GM21528 (cell line): ENCODE measurements around the gene SRI.
"Not testable (repeated sequence)": the region's sequence is repeated elsewhere in the genome, so short reads cannot be mapped to it uniquely, and the experiment has no call there.

Experiments
- ATAC-seq: cut with Tn5 transposase; IDR thresholded peaks from one replicate; pipeline ENCODE4 v1.9.1; 2021; ENCODE audit warnings: mild to moderate bottlenecking, moderate library complexity; ENCODE audit not compliant: unreplicated experiment, low FRiP score

The SRI gene, protein sequence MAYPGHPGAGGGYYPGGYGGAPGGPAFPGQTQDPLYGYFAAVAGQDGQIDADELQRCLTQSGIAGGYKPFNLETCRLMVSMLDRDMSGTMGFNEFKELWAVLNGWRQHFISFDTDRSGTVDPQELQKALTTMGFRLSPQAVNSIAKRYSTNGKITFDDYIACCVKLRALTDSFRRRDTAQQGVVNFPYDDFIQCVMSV

GRCh38 chr7:88219781-88220747, at the start of gene SRI:
SRI (minus strand) TSS chr7:88220038; CDS start chr7:88220026, 12 bp downstream.
- peak; percentile 73 for ATAC-seq

GRCh38 chr7:88269586-88269985, 49.7 kb upstream of the SRI start:
- no peak for ATAC-seq

GRCh38 chr7:88268858-88269257, 49.0 kb upstream of the SRI start:
- no peak for ATAC-seq

- no peak for ATAC-seq
Measured at GRCh38 chr7:88268051-88268450, 48.2 kb upstream of the SRI start.

- ATAC-seq = no peak
Measured at GRCh38 chr7:88267421-88267820, 47.6 kb upstream of the SRI start.

DNA sequence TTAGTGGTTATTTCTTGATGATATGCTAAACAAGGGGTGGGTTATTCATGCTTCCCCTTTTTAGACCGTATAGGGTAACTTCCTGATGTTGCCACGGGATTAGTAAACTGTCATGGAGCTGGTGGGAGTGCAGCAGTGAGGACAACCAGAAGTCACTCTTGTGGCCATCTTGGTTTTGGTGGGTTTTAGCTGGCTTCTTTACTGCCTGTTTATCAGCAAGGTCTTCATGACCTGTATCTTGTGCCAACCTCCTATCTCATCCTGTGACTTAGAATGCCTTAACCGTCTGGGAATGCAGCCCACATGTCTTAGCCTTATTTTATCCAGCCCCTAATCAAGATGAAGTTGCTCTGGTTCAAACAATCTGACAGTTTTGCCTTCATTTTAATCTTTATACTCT, 45.1 kb upstream of the SRI start:
- ATAC-seq = not testable (repeated sequence)

- ATAC-seq = no peak
Measured at GRCh38 chr7:88262562-88262961, 42.7 kb upstream of the SRI start.

DNA sequence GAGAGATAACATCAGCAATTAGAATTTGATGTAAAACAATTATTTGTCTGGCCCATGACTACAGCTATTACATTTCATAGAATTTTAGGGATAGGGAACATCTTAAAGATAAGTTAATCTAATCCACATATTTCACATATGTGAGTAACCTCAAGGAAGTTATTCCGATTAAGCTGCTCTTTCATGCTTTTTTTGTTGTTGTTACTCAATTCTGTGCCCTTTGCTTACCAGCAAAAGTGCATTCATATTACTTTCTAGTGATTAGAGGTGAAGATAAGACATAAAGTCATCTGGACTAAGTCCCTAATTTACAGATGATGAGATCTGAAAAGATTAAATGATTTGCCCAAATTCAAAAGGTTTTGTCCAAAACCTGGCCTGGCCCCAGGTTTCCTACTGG, 40.9 kb upstream of the SRI start:
- no peak for ATAC-seq

GRCh38 chr7:88259656-88260380, 40.0 kb upstream of the SRI start:
- ATAC-seq = no peak

GRCh38 chr7:88258296-88258695, 38.5 kb upstream of the SRI start:
- not testable (repeated sequence) for ATAC-seq

- no peak for ATAC-seq
Measured at GRCh38 chr7:88256906-88257305, 37.1 kb upstream of the SRI start.

- no peak for ATAC-seq
Measured at GRCh38 chr7:88254721-88255424, 35.0 kb upstream of the SRI start.

DNA sequence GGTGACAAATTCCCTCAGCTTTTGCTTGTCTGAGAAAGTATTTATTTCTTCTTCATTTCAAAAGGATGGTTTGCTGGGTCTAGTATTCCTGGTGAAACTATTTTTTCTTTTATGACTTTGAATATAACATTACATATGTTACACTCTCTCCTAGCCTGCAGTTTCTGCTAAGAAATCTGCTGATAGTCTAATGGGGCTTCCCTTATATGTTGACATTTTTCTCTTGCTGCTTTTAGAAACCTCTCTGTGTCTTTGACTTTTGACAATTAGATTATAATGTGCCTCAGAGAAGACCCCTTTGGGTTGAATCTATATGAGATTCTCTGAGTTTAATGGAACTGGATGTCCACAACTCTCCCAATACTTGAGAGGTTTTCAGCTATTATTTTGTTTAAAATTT, 33.8 kb upstream of the SRI start:
- no peak for ATAC-seq

DNA sequence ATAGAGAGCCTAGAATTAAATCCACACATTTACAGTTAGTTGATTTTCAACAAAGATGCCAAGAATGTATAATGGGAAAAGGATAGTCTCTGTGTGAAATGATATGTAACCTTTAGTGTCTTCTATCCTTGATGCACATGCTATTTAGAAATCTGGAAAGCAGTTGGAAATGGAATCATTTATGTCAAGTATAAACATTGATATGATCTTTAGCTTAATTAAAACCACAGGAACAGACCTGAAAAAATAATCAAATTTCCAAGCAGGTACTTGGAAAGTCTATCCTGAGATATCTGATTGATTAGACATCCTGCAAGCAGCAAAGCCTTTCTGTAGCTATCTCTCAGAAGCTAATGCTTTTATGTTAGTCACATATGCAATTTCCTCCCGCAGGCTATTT, 24.4 kb upstream of the SRI start:
- no peak for ATAC-seq

DNA sequence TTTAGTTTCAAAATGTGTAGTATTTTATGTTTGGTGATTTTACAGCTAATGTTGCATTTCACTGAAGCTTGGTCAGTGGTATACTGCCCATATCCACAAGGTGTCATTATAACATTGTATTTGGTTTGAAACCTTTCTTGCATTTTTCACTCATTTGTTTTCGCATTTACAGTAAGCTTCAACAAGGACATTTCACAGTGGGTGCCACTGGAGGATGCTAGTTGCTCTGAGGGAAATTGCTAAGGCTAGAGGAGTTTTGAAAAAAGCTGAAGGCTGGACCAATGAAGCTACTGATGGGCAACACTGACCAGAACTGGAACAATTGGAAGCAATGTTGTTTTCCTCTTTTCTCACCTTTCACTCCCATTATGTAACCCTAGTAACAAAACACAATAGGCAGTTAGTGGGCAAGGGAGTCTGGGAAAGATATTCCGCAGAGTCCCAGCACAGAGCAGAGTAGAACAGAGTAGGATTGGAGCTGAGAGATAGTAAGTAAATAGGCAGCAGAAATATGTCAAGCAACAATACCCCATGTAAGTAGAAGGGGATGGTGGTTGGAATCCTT, 23.6 kb upstream of the SRI start:
- peak; percentile 58 for ATAC-seq

DNA sequence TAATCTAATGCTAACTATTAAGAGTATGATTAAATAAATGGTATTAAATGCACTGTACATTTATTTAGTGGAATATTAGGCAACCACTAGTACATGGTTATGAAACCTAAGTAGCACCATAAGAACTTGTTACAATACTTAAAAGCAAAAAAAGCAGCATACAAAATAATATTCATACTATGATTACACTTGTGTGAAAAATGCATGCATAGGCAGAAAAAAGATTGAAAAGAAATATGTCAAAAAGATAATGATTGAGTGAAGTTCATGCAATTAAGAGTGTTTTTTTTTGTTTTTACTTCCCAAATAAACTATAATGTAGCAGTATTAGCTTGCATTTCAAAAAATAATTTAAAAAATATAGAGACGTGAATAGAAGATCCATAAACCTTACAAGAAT, 20.0 kb upstream of the SRI start:
- no peak for ATAC-seq

DNA sequence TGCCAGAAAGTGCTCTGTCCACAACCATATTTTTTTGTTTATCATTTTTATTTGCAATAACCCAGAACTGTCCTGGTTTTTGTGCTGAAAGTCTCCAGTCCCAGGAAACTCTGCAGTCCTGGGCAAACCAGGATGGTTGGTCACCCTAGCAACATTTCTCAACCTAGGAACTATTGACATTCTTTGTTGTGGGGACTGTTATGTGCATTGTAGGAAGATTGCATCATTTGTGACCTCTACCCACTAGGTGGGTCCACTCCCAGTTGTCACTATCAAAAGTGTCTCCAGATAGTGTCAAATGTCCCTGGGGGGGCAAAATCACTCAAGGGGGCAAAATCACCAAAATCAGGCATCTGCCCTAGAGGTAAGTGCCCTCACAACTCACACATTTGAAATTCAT, 14.0 kb upstream of the SRI start:
- ATAC-seq = no peak

GRCh38 chr7:88230646-88231045, 10.8 kb upstream of the SRI start:
- ATAC-seq = no peak

DNA sequence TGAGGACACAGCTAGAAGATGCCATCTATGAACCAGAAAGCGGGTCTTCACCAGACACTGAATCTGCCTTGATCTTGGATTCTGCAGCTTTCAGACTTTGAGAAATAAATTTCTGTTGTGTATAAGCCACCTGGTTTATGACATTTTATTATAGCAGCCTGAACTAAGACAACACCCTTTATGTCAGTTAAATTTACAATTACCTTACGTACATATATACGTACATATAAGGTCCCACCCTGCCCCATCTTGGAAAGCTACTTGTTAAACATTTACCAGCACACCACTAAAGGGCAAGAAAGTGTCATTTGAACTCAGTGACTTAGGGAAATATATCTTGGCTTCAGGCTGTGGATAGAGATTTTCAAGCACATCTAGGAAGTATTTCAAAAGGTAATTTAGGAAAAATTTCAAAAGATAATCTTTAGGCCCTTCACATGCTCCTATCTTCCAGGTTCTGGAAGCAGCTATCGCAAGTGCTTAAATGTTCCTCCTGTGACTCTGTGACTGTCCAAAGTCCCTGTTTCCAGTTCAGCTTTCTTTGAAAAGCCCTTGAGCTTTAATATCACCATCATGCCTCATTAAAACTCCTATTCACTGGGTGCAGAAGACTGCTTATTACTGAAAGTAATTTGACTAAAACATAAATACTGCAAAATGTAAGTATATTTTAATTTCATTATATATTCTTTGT, 9.6 kb upstream of the SRI start:
- no peak for ATAC-seq
